ENCODE results near the gene SS18L1. TPM values are rescaled to one million over a fixed set of nuclear protein-coding genes. Genes with fewer than 3 reads are reported as not detected.
"Not testable (repeated sequence)": the region's sequence is repeated elsewhere in the genome, so short reads cannot be mapped to it uniquely, and the experiment has no call there.

The SS18L1 gene, protein sequence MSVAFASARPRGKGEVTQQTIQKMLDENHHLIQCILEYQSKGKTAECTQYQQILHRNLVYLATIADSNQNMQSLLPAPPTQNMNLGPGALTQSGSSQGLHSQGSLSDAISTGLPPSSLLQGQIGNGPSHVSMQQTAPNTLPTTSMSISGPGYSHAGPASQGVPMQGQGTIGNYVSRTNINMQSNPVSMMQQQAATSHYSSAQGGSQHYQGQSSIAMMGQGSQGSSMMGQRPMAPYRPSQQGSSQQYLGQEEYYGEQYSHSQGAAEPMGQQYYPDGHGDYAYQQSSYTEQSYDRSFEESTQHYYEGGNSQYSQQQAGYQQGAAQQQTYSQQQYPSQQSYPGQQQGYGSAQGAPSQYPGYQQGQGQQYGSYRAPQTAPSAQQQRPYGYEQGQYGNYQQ
- total RNA-seq (ENCODE audit: insufficient read depth, low replicate concordance): 5.5 TPM

DNA sequence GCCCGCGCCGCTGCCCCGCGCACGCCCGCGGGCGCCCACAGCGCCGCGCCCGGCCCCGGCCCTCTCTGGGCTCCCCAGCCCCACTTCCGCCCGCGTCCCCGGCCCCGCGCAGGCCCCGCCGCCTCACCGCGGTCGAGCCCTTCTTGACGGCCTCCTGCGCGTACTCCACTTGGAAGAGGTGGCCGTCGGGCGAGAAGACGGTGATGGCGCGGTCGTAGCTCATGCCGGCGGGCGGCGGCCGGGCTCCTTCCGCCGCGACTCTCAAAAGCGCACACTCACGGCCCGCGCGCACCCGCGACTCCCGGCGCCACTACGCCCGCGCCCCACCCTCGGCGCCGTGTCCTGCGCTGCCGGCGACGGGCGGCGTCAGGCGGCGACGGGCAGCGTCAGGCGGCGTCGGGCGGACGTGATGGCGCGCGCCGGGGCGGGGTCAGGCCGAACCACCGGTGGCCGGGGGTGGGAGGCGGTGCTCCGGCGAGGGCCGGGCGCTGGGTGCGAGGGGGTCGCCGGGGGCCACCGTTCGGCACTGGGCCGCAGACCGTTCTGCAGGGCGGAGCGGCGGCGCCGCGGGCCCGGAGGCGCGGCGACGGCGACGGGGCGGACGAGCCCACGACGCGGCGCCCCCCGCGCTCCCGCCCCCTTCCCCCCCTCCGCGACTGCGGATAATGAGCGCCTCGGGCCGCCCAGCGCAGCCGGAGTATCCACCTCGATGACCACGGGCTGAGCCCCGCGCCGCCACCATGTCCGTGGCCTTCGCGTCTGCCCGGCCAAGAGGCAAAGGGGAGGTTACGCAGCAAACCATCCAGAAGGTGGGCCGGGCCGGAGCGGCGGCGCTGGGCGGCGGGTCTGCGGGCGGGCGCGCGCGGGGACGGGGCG, at the start of gene SS18L1, which contains the start of gene PSMA7:
Gene SS18L1 (plus strand): TSS at position 689 of the 876 bp plus-strand sequence. CDS start 52 bp downstream, at position 741.
Gene PSMA7 (minus strand): TSS at position 314 of the 876 bp plus-strand sequence. CDS start 91 bp downstream, at position 223.
- DNase-seq (ENCODE audit: low spot score): peak; percentile 83

DNA sequence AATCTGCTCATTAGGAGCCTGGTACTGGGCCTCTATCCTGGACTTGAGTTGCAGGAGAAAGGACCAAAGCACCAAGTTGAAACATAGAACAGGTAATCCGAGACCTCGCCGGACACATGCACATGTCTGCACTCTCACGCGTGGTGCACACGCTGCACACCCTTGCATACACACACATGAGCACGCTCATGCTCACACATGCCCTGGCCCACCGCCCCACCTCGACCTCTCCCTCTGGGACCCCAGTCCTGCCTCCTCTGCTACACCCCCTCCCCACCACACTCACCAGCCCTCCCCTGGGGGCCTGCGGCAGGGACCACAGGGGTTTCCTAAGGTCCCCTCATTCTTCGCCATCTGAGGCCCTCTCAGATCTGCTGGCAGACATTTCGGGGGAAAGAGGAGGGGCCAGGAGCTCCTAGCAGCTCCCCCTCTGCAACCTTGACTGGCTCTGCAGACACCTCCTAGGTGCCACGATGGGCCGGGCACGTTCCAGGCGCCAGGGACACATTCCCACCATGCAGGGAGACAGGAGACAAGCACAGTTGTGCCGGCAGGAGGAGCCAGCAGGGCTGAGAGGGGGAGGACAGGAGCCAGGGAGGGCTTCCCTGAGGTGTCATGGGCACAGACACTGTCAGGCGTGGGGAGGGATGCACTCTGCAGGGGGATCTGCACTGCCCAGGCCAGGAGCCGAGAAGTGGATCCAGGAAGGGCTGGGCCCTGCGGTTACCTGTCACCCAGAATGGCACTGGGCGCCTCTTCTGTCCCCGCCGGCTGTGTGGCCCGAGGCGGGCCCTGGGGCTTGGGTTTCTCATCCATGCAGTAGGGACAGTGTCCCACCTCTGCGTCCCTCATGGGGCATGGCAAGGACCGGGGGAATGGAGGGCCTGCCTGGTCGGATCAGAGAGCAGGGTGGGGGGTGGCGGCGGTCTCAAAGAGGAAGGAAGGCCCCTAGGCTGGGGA, 46.9 kb upstream of the SS18L1 start:
- DNase-seq (ENCODE audit: low spot score): no peak

DNA sequence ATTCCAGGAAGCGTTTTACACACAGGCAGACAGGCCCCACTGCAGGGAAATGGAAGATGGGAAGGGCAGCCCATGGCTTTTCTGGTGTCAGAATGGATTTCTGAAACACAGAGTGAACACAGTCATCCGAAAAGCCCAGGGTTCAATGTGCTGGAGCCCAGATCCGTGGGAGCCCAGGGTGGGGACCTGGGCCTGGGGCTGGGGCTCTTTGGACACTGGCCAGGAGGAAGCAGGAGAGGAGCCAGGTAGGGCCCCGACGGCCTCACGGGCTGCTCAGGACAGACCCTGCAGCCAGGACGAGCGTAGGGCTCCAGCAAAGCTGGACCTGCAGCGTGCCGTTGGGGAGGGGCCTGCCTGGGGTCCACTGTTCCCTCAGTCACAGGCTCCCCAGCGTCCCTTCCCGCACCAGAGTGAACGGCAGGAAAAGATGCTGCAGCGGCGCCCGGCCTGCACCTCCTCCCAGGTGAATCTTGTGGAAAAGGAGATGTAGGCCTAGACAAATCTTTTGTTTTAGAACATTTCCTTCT, 45.6 kb upstream of the SS18L1 start:
- no peak for DNase-seq (ENCODE audit: low spot score)

DNA sequence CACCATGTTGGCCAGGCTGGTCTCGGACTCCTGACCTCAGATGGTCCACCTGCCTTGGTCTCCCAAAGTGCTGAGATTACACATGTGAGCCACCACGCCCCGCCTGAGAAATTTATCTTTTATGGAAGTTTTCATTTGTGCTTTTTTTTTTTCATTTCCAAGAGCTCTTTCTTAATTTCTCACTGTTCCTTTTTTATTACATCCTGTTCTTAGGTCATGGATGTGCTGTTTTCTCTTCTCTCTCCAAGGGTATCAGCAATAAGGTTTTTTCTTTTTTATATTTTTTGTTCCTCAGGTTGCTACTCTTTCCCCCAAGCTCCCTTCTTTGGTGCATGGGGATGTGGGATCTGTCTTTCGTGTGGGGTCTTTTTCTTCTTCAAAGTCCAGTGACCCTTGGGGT, 42.5 kb upstream of the SS18L1 start:
- DNase-seq (ENCODE audit: low spot score): no peak

DNA sequence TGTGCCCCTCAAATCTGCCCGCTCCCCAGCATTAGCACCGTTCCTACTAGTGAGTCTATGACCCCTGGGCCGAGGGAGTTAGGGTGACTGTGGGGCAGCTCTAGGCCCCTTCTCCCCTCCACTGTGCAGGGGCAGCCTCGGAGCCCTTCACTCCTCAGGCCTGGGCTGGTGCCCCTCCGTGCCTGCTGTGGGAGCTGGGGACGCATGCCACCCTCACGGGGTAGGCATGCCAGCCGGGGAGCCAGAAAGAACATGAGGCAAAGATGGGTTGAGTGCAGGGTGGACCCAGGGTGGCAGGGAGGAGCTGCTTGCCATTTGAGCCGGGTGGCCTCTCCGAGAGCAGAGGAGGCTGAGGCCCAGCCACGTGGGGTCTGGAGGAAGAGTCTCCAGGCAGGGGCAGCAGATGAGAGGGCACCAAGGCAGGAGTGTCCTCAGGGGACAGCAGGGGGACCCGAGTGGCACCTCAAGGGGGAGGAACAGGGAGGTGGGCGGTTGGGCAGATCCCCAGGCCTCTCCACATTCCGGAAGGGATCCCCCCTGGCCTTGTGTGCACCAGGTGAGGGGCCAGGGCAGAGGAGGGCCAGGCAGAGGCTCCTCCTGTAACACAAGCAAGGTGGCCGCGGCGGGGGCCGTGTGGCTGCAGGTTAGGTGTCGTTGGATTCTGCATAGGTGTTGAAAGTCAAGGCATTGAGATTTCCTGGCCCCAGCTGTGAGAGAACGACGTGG, 39.9 kb upstream of the SS18L1 start:
- no peak for DNase-seq (ENCODE audit: low spot score)

DNA sequence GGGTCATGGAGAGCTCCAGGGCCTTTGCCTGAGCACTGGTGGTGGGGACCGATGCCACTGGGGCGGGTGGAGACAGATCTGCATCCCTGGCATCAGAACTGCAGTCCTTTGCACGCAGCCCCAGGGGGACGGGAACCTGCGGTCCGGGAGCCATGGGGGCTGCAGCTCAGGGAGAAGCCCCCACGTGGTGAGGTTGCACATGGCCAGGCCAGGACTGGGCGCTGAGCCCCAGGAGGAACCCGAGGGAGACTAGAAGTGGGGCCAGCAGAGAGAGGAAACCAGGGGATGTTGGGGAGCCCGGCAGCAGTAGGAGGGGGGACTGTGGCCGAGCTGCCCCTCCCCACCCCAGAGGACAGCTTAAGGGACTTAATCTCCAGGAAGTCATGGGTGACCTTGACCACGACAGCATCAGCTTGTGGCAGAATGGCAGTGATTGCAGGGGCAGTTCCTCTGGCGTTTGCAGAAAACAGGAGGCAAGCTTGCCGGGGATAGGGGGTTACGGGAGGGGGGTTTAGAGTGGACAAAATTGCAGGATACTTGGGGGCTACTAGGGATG, 39.3 kb upstream of the SS18L1 start:
- DNase-seq (ENCODE audit: low spot score): no peak

DNA sequence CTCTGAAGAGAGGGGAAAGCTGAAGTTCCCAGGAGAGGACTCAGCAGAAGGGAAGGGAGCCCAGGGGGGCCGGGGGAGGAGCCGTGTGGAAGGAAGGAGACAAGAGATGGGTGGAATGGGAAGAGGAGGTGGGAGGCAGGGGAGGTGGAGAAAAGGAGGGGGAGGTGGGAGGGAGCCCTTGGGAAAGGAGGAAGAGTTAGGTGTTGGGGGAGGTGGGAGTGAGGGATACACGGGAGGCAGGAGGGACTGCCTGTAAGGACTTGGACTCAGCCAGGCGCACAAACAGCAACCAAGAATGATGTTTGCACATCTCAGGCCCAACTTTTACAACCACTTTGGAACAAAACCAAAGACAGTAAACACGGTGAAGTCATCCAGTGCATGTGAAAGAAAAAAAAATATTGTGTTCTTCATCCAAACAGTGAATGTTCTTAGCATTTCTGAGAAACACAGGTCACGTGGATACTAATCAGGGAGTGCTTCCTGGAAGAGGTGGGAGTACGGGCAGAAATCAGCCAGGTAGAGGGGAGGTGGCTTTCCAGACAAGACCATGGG, 38.7 kb upstream of the SS18L1 start:
- DNase-seq (ENCODE audit: low spot score): peak; percentile 76

DNA sequence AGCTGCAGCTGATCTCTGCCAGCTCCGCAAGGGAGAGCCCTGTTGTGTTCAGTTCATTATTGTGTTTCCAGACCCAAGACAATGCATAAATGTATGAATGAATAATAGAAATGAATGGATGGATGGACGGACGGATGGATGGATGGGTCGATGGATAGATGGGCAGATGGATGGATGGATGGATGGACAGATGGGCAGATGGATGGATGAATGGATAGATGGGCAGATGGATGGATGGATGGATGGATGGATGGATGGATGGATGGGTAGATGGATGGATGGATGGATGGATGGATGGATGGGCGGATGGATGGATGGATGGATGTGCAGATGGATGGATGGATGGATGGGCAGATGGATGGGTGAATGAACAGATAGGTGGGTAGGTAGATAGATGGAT, 38.0 kb upstream of the SS18L1 start:
- DNase-seq (ENCODE audit: low spot score): no peak

DNA sequence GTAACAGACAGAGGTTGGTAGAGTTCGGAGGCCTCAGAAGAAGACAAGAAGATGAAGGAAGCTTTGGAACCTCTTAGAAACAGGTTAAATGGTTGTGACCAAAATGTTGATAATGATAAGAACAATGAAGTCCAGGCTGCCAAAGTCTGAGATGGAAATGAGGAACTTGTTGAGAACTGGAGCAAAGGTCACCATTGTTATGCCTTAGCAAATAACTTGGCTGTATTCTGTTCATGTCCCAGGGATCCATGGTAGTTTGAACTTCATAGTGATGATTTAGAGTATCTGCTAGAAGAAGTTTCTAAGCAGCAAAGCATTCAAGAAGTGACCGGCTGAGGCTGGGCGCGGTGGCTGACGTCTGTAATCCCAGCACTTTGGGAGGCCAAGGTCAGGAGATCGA, 32.4 kb upstream of the SS18L1 start:
- no peak for DNase-seq (ENCODE audit: low spot score)

DNA sequence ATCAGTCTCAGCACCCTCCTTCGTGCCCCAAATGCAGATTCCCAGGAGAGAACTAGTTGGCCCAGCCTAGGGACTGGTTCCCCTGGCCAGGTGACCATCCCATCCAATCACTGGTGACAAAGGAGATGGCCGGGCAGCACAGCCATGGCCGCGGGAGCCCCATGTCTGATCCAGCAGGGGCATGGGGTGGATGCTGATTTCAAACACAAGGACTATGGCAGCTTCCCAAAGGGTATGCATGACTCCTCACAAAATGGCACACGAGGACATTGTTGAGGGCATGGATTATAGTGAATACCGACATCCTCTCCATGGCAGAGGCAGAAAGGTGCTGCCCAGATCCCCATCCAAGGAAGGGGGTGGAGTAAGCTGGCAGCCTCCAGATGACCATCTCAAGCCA, 31.2 kb upstream of the SS18L1 start:
- DNase-seq (ENCODE audit: low spot score): no peak

DNA sequence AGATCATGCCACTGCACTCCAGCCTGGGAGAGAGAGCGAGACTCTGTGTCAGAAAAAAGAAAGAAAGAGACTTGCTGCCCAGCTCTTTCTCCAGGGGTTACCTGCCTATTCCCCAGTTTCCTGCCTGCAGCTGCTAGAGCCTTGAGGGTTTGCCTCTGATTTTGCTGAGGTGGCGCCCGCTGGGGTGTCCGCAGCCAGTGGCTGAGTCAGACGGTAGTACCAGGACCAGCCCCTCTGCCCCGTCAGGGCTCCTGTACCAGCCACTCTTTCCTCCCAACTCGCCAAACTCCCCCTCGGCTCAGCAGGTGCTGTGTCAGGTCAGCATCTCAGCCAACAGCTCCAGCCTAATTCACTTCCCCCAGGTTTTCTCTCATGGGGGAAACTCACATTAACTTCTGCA, 28.7 kb upstream of the SS18L1 start:
- DNase-seq (ENCODE audit: low spot score): no peak

DNA sequence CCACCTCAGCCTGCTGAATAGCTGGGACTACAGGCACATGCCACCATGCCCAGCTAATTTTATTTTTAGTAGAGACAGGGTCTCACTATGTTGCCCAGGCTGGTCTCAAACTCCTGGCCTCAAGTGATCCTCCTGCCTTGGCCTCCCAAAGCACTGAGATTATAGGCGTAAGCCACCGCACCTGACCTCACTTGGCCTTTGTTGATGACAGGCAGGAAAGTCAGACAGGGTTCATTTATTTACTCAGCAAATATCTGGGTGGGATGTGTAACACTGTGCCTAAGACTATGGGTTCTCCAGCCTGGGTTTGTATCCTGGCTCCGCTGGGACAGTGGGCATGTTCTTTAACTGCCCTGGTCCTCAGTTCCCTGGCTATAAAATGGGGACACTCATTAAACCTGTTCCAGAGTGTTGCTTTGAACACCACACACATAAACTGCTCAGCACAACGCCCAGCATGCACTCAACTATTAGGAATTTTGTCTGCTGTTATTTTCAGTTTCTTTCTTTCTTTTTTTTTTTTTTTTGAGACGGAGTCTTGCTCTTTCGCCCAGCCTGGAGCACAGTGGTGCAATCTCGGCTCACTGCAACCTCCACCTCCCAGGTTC, 27.7 kb upstream of the SS18L1 start:
- DNase-seq (ENCODE audit: low spot score): not testable (repeated sequence)

DNA sequence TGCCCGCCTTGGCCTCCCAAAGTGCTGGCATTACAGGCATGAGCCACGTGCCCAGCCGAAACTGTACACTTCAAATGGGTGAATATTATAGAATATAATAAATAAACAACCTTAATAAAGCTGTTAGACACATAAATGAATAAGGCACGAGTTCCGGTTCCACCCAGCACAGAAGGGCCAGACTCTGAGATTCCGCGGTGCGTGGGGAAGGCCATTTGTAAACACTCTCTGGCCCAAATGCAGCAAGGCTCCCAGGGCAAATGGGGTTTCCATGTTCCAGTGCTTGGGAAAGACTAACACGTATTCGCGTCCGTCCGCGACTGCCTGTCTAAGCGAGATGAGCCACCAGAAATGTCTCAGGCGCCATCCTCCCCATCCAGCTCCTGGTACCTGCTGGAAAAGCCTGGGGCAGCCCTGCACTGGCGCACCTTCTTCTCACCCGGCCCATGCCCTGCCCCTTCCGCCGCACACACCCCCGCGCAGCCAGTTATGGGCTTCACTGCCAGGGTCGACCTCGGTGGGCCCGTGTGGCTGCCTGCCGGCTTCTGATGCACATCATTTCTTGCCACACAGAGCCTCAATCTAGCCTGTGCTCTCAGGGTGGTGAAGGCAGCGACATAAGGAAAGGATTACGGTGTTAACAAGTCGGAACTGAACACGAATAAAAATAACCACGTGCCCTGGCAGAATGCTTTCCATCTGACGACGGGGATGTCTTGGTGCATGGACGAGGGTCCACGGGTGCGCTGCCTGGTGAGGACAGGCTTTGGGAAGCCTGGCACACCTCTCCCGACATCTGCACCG, 26.8 kb upstream of the SS18L1 start:
- no peak for DNase-seq (ENCODE audit: low spot score)

DNA sequence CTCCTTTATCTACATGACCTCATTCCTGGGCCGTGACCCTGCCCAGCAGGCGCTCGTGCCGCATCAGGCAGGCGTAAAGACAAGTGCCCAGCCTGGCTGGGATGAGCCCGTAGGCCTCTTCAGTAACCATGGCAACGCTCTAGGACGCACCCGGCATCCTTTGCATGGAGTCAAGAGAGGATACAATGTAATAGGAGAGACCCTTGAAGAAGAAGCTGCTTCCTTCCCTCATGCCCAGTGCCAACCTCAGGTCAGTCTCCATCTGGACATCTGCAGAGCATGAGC, 26.3 kb upstream of the SS18L1 start:
- no peak for DNase-seq (ENCODE audit: low spot score)

DNA sequence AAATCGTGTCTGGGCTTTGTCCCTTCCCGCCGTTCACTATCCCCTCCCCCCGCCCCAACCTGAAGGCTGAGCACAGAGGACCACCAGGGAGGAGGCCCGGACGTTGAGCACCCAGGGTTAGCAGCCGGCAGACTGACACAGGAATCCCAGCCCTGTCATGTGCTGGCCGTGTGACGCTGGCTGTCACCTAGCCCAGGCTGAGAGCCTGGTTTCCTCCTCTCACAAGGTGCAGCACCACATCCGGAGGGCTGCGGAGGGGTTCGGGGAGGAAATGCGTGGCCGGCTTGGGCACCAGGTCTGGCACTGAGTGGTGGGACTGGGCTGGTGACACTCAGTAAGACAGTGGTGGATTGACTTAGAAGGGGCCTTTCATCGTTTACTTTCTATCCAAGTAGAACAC, 25.9 kb upstream of the SS18L1 start:
- DNase-seq (ENCODE audit: low spot score): no peak

DNA sequence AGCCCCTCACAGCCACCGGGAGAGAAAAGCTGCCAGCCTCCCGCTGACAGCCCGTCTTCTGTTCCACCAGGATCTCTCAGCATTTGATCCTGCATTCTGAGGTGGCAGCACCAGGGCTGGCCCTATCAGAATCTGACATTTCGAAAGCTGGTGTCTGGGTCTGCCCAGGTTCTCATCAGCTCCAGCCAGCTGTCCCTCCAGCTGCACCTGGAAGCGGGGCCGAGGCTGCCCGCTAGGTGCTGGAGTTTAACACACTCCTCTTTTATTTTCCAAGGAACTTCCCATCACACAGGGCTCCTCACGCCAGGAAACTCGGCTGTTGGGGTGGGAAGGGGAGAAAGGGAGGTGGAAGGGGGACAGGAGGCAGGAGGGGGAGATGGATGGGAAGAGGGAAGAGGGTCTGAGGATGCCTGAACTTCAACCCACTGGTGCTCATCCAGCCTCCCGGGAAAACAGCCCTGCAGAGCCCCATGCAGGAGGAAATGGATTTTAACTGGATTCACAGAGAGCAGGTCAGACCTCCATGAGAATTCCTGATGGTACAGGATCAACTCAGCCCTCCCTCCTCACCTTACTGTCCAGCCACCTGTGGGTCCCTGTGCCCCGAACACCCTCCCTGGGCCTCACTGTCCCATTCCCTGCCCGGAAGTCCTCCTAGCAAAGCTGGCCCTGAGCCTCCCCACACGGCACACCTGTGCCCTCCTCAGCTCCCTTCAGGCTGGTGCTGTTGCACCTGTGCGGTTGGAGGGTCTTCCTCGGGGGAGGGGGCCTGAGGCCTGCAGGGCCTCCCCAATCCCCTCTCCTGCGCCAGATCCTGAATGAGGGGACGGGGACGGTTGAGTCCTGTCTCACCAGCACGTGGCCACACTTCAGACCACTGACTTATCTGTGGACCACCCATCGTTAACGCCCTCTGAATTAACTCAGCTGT, 25.2 kb upstream of the SS18L1 start:
- DNase-seq (ENCODE audit: low spot score): no peak

DNA sequence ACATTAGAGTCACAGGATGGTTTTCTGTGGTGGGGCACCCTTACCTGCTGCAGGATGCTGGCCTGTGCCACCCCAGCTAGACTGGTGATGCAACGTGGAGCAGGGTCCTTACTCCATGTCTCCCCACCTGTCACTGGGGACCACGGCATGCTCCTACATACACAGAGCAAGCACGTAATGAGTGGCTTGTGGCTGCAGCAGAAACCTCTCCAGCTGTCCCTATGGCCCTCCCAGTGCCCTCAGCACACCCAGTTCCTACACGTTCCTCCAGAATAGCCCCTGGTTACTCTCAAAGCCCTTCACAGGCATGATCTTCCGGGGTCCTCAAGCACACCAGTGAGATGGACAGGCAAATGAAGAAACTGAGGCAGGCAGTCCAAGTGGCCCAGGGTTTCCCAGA, 24.5 kb upstream of the SS18L1 start:
- DNase-seq (ENCODE audit: low spot score): no peak

All from umbilical cord (tissue), 2 donors.